HG02938 (cell line): ENCODE data around the gene SYNPO2.

Source experiments
- ATAC-seq: cut with Tn5 transposase; IDR thresholded peaks from one replicate; pipeline ENCODE4 v1.9.1; 2021; ENCODE audit warnings: mild to moderate bottlenecking, moderate library complexity; ENCODE audit not compliant: unreplicated experiment

Gene SYNPO2, protein sequence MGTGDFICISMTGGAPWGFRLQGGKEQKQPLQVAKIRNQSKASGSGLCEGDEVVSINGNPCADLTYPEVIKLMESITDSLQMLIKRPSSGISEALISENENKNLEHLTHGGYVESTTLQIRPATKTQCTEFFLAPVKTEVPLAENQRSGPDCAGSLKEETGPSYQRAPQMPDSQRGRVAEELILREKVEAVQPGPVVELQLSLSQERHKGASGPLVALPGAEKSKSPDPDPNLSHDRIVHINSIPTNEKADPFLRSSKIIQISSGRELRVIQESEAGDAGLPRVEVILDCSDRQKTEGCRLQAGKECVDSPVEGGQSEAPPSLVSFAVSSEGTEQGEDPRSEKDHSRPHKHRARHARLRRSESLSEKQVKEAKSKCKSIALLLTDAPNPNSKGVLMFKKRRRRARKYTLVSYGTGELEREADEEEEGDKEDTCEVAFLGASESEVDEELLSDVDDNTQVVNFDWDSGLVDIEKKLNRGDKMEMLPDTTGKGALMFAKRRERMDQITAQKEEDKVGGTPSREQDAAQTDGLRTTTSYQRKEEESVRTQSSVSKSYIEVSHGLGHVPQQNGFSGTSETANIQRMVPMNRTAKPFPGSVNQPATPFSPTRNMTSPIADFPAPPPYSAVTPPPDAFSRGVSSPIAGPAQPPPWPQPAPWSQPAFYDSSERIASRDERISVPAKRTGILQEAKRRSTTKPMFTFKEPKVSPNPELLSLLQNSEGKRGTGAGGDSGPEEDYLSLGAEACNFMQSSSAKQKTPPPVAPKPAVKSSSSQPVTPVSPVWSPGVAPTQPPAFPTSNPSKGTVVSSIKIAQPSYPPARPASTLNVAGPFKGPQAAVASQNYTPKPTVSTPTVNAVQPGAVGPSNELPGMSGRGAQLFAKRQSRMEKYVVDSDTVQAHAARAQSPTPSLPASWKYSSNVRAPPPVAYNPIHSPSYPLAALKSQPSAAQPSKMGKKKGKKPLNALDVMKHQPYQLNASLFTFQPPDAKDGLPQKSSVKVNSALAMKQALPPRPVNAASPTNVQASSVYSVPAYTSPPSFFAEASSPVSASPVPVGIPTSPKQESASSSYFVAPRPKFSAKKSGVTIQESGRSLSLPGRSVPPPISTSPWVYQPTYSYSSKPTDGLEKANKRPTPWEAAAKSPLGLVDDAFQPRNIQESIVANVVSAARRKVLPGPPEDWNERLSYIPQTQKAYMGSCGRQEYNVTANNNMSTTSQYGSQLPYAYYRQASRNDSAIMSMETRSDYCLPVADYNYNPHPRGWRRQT

DNA sequence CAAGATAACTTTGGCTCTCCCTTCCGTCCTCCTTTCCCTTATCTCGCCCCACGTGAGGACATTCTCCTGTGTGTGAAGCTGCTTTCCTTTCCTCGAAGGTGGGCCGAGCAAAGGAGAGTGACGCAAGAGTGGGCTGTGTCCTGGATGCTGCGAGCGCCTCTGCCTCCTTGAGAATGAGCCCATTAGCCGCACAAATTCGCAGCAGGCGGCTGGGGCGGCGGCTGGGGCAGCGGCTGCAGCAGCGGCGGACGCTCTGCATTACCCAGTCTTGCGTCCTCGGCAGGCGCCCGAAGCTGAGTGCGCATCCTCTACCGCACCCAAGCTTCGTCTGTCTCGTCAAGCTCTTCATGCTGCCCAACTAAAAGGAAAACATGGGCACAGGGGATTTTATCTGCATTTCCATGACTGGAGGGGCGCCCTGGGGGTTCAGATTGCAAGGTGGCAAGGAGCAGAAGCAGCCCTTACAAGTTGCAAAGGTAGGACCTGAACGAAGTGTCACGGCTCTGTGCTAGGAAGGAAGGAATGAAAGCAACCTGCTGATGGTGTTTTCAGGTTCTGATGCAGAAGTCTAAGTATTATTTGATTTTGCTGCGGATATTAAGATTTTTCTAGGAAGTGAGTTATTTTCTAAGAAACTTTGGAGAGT is at the start of gene SYNPO2:
TSS of gene SYNPO2 (plus strand) at position 189 of the 646 bp plus-strand sequence. CDS start at position 372, 183 bp downstream.
- ATAC-seq, result peak; percentile 66

DNA sequence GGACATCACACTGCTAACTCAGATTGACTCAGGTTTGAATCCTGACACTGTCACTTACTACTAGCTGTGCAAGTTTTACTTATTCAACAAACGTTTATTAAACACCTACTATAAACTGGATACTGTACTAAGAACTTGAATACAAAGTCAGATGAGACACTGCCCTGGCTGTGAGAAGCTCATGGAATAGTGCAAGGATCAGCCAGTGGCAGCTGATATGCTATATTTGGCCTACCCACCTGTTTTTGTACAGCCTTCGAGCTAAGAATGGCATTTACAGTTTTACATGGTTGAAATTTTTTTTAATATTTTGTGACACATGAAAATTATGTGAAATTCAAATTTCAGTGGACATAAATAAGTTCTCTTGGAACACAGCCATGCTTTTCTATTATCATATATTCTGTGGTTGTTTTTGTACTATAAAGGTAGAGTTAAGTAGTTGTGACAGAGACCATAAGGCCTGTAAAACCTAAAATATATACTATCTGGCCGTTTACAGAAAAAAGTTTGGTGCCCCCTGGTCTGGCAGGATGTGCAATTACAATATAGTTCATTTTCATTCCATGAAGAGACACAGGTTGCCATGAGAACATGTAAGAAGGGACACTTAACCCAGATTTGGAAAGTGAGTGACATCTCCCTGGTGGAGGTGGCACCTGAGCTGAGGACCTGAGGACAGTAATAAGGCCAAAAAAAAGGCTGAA is 49.3 kb upstream of the SYNPO2 start:
- ATAC-seq, result no peak

GRCh38 chr4:118842055-118842454 is 46.6 kb upstream of the SYNPO2 start:
- no peak for ATAC-seq

- ATAC-seq, result no peak
Observed at GRCh38 chr4:118843237-118843636, 45.4 kb upstream of the SYNPO2 start.

- ATAC-seq, result no peak
Observed at GRCh38 chr4:118845552-118846050, 43.1 kb upstream of the SYNPO2 start.

DNA sequence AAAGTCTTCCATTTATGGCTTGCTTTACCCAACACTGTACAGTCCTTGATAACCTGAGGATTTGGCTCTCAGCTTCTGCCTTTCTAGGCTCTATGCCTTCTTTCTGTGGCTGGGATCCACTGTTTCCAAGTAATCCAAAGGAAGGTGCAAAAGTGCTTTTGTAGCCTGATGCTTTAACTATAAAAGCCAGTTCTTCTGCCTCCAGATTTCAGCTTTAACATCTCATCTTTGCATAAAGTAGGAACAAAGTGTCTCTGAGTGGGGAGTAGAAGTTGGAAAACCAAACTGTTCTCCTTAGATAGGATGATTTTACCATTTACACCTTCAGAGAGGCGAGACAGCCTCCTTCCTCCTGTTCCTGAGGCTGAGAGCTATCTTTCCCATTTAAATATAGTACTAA is 41.7 kb upstream of the SYNPO2 start:
- ATAC-seq, result no peak

DNA sequence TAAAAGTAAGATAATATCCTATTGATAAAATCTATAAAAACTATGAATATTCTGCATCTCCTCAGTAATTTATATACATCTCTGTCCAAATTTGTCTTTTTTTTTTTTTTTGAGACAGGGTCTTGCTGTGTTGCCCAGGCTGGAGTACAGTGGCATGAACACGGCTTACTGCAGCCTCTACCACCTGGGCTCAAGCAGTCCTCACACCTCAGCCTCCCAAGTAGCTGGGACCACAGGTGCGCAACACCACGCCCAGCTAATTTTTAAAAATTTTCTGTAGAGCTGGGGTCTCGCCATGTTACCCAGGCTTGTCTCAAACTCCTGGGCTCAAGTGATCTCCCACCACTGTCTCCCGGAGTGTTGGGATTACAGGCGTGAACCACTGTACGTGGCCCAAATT is 40.4 kb upstream of the SYNPO2 start:
- ATAC-seq, result no peak

DNA sequence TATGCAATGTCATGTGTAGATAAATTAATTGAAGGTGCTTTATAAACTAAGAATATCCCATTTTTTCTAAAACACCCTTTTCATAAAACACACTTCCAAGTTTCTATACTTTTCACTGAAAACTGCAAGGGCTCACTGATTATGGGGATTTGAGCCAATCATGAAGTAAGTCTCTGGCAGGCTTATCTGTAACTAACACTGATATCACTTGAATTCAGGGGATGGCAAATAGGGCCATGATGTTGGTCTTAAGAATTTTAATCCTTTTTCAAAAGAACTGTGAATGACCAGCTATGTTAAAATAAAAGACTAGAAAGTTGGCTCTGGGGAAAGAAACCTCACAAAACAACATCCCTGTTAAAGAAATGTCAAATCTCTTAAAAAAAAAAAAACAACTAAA is 39.8 kb upstream of the SYNPO2 start:
- ATAC-seq, result no peak

GRCh38 chr4:118849867-118850487 is 38.7 kb upstream of the SYNPO2 start:
- ATAC-seq, result peak; percentile 22

- peak; percentile 95 for ATAC-seq
Observed at GRCh38 chr4:118850488-118851173, 38.0 kb upstream of the SYNPO2 start.

DNA sequence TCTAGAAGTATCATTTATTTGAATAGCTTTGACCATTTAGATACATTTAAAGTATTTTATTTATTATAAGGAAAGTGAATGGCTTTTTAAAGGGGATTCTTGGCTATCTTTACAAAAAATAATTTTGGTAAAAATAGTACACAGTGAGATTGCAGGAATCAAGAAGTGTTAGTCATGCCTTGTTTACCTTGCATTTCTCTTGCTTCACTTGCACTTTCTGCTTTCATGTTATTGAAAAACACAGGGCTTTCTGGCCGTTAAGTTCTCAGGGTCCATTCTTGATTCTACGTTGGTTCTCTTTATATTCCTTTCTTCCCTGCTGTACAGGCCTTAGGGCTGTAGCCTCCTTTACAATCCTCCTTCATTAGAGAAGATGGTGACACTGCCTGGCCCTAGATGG is 30.9 kb upstream of the SYNPO2 start:
- no peak for ATAC-seq

- no peak for ATAC-seq
Observed at GRCh38 chr4:118858779-118859178, 29.9 kb upstream of the SYNPO2 start.

DNA sequence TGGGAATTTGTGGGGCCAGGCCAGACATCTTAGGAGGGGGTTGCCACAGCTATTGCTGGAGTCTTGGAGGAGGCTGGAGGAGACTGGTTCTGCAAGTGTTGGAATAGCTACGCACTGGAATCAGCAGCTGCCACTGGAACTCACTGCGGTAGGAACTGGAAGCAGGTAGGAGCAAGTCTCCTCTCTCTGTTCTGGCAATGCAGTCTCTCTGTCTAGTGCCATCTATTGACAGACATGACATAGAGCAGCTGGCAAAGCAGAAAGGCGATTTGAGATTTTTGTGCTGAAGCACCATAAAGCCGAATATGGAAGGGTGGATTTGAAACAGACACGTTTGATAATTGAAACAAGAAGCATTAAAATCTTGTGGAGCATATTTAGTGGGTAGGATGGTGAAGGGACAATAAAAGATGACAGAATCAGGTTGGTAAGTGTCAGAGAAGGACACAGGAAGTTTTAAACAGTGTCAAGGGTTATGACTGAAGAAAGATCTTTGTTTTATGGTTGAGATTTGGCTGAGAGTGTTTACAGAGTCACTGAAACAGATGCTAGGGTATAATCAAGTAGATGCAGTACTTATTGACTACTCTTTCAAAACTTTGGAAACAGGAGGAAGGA is 23.5 kb upstream of the SYNPO2 start:
- peak; percentile 83 for ATAC-seq

DNA sequence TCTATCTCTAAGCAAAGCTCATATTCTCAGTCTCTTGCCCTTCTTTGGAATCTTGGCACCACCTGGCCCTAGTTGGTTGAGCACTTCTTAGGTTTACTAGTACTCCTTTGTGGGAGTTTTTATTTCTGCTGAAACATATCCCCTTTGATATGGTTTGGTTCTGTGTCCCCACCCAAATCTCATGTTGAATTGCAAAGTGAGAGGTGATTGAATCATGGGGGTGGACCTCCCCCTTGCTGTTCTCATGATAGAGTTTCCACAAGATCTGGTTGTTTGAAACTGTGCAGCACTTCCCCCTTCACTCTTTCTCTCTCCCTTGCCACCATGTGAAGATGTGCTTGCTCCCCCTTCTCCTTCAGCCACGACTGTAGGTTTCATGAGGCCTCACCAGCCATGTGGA is 22.2 kb upstream of the SYNPO2 start:
- no peak for ATAC-seq

GRCh38 chr4:118867311-118868067 is 21.2 kb upstream of the SYNPO2 start:
- ATAC-seq, result no peak

GRCh38 chr4:118869808-118870342 is 18.8 kb upstream of the SYNPO2 start:
- no peak for ATAC-seq

DNA sequence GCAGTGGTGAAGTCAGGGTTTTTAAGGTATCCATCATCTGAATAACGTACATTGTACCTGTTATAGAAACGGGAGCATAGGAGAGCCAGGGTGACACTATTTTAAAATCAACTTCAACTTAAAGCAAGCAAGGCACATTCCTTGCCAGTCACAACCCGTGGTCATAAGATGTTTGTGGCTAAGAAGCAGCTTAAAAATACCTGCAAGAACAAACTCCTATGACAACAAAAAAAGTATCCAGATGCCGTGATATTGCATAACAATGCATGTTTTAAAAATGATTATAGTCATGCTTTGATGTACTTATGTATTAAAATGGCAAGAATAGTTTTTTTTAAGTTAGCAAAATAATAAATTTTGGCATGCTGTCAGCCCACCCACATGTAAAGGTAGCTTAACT is 16.5 kb upstream of the SYNPO2 start:
- no peak for ATAC-seq
